ENCODE results near the gene KDM4C.
"Not testable (repeated sequence)": the region's sequence is repeated elsewhere in the genome, so short reads cannot be mapped to it uniquely, and the experiment has no call there.

KDM4C gene

DNA sequence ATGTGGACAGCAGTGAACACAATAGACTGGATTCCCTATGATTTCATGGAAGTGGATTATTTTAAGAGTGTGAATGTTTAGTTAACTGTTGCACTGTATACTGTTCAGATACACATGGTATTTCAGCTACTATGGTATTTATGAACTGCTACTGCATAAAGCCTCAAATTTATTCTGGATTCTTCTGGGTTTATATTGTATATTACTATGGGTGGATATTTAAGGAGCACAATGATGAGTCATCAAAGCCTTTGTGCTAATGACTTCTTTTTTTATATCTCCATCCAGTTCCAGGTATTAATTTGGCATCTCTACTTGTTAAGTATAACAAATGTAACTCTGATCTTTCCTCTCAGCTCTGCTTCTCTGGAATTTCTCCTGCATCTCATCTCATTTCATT is 6.8 kb downstream of the KDM4C start:
- no peak for DNase-seq

DNA sequence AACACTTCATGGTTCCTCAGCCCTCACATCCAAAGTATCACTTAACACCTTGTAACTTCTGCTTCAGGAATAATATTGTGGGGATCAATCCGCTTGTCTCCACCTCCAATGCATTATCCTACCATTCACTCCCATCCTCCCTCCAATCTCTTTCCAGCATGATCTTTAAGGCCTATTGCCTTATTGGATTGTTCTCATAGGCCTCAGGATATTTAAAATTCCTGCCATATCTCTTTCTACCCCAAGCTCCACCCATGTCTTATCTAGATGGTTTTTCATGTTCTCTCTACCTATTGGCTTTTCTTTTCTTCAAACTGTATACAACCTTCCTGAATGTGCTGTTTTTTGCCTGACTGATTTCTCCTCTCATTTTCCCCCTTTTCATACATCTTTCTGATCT is 7.2 kb downstream of the KDM4C start:
- no peak for DNase-seq

DNA sequence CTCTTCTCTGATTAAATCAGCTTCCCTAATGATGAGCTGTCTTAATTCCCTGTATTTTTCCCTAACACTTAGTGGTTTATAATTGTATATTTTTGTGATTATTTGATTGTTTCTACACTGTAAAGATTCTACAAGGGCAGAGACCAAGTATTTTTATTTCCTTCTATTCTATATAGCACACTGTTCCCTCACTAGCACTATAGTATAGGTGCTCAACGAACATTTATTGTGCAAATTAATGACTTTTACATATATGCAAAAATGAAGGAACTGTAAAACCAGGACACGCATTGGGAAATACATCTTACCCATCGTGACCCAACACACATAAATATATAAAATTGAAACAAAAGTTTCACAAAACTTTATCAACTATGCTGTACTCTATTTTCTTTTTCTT is 7.6 kb downstream of the KDM4C start:
- DNase-seq: no peak

DNA sequence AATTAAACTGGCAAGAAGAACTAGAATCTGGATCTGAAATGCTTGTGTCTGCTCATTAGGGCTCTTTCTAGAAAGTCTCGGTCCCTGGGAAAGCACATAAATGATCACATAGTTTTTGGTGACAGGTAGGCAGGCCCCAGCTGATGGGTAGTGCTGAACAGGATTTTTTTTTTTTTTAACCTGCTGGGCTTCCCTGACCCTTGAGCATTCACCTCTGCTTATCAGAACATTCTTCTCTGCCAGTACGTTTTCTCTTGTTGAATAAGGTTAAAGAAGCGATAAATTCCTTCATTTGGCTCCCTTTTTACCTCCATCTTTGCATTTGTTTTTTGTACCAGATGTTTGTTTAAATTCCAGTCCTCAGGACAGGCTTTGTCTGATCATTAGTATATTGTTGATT is 8.8 kb downstream of the KDM4C start:
- no peak for DNase-seq

DNA sequence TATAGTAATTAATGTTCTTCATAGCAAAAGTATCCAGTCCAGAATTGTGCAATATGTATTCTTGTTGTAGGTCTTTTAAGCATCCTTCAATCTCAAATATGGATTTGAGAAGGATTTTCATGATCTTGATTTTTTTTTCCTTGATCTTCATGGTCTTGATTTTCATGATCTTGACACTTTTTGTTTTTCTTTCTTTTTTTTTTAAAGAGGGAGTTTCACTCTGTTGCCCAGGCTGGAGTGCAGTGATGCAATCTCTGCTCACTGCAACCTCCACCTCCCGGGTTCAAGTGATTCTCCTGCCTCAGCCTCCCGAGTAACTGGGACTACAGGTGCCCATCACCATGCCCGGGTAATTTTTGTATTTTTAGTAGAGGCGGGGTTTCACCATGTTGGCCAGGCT is 10.8 kb downstream of the KDM4C start:
- DNase-seq: not testable (repeated sequence)

DNA sequence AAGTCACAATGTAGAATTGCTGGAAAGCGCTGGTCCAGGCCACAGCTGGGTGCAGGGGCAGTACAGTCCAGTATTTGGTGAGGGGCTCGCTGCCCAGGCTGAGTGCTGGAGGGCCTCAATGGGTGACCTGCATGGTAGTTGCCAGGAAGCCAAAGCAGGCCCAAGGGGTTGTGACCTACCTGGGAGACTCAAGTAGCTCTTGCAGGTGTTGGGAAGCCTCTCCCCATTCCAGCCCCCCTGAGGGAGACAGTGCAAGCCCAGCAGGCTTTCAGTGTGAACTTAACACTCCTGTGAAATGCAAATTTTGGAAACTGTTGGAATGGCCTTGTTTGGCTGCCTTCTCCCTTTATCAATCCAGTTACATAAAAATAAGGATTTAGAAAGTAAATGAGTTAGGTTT is 13.9 kb downstream of the KDM4C start:
- no peak for DNase-seq

DNA sequence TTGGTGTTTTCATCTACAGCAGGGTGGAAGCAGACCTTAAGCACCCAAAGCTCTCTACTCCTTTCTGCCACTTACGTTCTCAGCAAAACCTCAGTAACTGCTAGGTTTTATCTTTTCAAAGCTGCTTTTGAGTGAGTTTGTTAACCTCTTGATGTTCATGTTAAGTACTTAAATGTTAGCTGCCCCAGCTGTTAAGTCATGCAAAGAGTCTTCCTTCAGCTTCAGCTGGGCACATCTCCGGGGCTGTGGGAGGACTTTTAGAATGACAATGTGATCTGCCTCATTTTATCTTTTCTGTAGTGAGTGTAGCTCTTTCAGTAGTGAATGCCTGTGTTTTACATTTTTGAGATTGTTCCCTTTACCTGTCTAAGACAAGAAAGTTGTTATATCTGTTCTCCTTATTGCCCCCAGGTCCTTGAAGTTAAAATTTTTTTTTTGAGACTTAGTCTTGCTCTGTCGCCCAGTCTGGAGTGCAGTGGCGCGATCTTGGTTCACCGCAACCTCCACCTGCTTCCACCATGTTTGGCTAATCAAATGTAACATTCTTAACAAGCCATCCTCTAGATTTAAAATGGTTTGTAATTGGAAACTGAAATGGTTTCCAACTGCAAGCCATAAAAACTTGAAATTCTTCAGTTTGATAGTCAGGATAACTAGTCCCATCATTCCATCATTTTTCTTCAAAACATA is 19.6 kb downstream of the KDM4C start:
- DNase-seq: no peak

DNA sequence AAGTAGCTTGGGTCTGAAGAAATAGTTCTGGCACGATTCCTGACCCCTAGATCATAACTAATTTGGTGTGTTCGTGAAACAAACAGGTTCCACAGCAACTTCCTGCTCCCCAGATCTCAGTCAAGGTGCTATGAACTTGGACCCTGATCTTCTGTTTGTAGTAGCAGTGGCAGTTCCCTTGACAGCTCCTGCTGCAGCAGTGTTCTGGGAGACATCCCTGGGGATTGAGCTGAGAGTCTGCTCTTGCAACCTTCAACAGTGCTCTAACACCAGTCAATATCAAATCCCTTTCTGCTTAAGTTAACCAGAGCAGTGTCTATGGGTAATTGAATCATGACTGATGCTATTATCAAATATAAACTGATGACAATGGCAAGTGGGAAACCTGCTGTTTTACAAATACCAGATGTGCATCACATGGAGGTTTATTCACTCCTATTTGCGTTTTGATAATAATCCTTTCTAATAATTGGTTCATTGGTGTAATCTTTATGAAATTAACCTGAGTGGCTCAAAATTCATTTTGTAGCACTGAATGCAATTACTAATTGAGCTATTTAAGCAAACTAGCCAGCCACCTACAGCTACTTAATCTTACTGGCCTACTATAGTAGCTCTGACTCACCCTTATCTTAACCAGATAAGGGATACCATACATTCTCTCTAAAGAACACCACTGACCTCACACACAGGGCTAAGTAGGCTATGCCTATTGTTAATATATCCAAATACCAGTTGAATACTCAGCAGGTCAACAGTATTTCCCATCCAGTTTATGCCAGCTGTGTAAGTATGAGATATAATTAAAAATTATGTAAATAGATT is 21.9 kb downstream of the KDM4C start:
- no peak for DNase-seq

DNA sequence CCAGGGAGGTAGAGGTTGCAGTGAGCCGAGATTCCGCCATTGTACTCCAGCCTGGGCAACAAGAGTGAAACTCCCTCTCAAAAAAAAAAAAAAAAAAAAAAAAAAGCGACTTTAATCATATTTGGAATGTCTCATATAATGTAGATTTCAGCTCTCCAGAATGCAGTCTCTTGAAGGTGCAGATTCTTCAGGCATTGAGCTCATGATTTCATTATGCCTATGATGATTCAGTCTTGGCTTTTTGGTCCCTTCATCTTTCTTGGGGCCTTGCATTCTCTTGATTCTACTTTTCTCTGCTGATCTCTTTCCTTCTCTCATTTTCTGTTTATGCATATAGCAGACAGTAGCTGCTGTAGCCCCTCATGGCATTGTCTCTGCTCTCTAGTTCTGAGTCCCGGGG is 22.9 kb downstream of the KDM4C start:
- DNase-seq: no peak

DNA sequence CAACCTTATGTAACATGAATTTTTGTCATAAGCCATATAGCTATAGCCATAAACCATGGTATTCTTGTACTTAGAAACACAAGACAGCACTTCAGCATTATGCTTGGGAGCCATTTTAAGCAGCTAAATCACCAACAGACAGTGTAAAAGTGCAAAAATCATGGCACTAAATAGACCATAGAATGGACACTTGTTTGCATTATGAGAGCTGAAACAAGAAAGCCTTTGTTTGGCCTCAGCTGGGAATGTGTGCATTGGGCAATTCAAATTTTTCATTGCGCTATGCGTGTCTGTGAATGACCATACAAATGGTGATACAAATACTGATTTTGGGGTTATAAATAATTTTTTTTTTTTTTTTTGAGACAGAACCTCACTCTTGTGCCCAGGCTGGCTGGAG is 23.7 kb downstream of the KDM4C start:
- DNase-seq: no peak

DNA sequence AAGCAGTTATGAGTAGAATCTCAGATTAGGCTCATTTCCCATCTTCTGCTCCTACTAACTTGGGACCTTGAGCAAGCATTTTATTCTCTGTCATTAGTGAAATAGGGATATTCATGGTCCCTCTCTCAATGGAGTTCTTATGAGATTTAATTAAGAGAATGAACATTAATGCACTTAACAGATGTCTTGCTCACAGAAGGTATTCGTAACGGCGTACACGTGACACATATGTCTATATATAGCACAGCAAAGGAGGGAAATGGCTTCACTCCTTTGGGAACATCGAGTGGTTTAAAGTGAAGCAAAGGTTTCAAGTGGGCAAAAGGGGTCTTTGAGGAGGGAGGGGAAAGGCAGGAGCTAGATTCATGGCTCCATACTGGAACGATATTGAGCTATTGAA is 24.6 kb downstream of the KDM4C start:
- DNase-seq: no peak

DNA sequence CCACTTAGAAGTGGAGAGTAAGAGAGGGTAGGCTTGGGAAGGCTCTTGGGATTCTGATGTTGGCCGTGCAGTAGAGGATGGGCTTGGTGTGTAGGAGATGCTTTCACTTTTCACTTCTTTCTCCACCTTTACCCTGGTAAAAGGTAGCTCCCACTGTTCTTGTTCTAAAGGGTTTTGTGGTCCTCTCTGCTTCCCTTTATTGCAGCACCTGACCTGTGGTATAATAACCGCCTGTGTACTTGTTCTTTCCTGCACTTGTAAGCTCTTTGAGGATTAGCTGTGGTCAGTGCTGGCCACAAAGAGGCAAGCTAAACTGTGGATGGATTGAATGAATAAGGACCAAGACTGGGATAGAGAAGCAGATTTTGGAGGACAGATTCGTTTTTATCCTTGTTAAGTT is 25.2 kb downstream of the KDM4C start:
- DNase-seq: no peak

DNA sequence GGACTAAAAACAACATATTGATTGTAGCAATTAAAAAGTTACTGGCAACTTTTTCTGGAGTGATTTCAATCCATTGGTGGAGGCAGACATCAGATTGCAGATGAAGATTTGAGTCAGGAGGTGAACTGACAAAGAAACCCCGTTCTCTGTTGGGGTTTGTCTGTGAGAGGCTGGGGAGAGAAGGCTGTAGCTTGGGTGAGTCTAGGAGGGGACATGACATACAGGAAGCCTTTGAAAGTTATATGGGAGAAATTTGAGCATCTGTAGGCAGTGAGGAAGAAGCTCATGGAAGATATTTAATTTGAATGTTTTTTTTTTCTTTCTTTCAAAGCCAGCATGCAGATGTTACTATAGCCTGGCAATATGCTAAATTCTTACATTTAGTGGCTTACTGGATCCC is 26.0 kb downstream of the KDM4C start:
- no peak for DNase-seq

DNA sequence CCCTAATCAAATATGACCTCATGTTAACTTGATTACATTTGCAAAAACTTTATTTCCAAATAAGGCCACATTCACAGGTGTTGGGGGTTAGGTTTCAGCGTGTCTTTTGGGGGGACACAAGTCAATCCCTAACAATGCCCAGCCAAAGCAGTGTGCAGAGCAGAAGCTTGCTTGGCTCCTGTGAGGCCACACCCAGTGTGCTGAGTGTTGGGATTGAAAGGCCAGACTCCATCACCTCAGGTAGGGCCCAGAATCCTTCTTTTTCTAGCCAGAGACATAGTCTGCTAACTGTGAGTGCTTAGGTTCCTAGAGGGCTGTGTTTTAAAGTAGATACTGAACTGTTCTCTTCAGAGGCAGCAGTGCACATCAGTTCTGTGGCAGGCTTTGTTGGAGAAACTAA is 27.9 kb downstream of the KDM4C start:
- no peak for DNase-seq

DNA sequence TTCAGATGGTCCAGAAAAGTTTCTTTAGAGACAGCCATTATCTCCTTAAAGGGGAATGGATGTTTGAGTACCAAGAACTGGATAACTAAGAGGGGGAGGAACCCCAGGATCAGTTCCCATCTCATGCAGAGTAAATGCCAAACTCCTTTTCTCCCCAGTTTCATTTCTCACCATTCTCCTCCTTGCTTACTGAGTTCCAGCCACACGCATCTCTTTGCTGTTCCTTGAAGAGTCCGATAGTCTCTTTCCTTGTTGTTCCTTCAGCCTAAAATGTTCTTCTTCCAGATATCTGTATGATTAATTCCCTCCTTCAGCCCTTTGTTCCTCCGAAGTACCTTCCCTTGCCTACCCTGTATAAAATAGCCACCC is 30.0 kb downstream of the KDM4C start:
- no peak for DNase-seq

DNA sequence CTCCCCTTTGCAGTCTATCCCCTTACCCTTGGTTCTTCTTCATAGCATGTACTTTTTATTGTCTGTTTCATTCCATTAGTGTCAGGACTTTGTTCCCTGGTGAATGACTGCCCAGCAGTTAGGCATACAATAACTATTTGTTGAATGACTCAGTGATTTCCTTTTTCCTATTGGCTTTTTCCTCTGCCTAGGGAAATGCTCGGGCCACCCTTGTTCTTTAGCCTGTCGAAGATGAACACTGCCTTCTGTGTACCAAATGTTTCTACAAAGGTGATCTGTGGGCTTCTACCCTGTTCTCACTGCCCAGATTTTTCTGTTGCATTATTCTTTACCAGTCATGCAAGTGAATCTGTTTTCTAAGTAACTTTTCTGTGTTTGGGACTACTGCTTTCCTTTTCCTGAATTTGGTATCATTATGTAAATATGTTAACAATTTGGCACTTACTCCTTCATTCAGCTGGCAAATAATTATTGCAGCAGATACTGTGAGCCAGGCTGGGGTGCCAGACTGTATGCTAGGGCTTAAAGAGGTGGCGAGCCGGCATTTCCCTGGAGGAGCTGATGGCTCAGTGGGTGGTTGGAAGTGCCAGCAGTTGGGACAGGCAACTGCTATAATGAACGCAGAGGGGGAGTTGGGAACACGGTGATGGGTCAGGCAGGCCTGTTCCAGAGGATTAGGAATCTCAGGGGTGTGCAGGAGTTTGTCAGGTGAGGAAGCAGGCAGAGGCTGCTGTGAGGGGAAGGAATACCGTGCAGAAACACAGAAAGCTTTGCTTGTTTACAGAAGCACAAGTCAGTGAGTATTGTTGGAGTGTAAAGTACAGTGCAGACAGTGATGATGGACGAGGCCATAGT is 30.6 kb downstream of the KDM4C start:
- no peak for DNase-seq

DNA sequence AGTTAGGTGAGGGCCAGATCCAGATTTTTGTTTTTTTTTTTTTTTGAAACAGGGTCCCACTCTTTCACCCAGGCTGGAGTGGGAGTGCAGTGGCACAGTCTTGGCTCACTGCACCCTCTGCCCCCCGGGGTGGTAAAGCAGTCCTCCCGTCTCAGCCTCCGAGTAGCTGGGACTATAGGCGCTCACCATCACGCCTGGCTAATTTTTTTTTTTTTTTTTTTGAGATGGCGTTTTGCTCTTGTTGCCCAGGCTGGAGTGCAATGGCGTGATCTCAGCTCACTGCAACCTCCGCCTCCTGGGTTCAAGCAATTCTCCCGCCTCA is 31.2 kb downstream of the KDM4C start:
- not testable (repeated sequence) for DNase-seq

DNA sequence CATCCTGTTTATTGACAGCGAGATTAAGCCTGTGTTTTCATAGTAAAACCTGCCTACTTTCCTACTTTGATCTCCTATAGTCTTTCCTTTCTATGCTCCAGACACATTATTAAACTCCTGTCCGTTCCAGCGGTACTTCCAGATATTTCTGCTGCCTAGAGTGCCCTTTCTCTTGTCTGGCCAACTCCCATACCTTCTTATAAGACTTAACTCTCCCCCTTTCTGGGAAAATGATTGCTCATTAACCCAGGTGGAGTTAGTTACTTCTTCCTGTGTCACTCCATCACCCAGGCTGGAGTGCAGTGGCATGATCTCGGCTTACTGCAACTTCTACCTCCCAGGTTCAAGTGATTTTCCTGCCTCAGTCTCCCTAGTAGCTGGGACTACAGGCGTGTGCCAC is 33.1 kb downstream of the KDM4C start:
- DNase-seq: no peak

DNA sequence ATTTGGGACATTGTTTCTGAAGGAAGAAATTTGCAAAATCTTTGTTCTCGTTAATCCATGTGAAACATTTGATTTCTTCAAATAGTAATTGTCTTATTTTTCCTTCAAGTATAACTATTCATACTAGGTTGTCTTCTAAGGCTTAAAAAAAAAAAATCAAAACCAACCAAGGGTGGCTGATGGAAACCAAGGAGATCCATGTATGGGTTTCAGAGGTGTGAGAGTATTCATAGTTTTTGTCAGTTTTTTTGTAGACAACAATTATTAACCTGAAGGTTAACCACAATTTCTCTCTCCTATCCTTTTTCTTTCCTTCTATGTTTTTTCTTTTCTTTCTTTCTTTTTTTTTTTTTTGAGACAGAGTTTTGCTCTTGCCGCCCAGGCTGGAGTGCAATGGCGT is 35.4 kb downstream of the KDM4C start:
- no peak for DNase-seq

DNA sequence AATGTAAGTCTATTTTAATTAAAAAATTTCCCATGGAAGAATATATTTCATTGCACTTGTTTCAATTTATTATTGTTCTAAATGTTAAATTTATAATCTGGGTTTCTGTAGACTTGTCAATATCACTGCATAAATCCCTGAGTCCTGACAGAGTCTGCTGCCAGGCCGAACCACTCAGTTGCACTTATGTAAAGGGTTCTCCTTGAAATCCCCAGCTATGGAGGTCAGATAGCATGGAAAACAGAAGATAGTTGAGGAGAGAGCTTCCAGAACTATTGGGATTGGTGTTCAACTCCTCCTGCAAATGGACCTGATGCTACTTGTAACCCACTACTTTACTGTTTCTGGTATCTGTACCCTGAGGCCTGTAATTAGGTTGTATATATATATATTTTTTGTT is 37.2 kb downstream of the KDM4C start:
- no peak for DNase-seq

DNA sequence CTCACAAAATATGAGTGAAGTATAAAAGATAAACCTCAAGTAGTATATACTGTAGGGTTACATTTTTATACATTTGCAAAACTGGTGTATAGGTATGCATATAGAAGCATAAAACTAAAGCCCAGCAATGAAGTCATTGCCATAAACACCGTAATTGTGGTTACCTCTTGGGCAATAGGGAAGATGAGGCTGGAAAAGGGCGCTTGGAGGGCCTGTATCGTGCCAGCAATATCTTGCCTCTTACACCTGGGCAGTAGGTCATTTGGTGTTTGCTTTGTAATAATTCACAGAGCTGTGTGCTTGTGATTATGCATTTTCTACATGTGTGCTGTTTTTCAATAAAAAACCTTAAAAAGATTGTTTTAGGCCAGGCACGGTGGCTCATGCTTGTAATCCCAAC is 45.2 kb downstream of the KDM4C start:
- no peak for DNase-seq

DNA sequence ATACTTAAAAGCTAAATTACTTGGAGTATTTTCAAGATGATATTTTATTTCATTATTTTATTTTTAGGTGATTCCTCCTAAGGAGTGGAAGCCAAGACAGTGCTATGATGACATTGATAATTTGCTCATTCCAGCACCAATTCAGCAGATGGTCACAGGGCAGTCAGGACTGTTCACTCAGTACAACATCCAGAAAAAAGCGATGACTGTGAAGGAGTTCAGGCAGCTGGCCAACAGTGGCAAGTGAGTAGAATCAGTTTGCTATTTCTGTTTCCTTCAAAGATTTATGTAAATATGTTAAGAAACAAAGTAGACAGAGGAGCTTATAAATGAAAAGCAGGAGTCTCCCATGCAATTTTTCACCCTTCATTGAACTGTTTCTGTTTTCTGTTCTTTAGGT is 47.8 kb downstream of the KDM4C start:
- DNase-seq: no peak

DNA sequence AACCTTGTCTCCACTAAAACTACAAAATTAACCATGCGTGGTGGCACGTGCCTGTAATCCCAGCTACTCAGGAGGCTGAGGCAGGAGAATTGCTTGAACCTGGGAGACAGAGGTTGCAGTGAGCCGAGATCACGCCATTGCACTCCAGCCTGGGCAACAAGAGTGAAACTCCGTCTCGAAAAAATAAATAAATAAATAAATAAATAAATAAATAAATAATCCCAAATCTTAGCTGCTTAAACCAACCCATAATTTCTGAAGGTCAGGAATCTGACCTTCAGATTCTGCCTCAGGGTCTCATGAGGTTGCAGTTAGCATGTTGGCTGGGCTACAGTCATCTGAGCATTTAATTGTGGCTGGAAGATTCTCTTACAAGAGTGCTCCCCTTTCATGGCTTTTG is 48.5 kb downstream of the KDM4C start:
- DNase-seq: not testable (repeated sequence)

DNA sequence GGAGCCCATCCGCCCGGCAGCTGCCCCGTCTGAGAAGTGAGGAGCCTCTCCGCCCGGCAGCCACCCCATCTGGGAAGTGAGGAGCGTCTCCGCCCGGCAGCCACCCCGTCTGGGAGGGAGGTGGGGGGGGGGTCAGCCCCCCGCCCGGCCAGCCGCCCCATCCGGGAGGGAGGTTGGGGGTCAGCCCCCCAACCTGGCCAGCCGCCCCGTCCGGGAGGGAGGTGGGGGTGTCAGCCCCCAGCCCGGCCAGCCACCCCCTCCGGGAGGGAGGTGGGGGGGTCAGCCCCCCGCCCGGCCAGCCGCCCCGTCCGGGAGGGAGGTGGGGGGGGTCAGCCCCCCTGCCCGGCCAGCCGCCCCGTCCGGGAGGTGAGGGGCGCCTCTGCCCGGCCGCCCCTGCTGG is 49.9 kb downstream of the KDM4C start:
- not testable (repeated sequence) for DNase-seq

Measured in CD4-positive, alpha-beta T cell treated with Interferon gamma for 1 hour (primary cell).